Ramos (cell line): ENCODE measurements around the gene SLC34A1.
"Not testable (repeated sequence)": the region's sequence is repeated elsewhere in the genome, so short reads cannot be mapped to it uniquely, and the experiment has no call there.

Experiments used
- in situ Hi-C: fragments of 300-500 bp; cut with MboI; formaldehyde crosslinking; loops from one replicate; pipeline ENCODE4 v1.14.3; 2022; ENCODE audit warnings: low sequenced_read_pairs; ENCODE audit not compliant: unreplicated experiment

SLC34A1 gene

DNA sequence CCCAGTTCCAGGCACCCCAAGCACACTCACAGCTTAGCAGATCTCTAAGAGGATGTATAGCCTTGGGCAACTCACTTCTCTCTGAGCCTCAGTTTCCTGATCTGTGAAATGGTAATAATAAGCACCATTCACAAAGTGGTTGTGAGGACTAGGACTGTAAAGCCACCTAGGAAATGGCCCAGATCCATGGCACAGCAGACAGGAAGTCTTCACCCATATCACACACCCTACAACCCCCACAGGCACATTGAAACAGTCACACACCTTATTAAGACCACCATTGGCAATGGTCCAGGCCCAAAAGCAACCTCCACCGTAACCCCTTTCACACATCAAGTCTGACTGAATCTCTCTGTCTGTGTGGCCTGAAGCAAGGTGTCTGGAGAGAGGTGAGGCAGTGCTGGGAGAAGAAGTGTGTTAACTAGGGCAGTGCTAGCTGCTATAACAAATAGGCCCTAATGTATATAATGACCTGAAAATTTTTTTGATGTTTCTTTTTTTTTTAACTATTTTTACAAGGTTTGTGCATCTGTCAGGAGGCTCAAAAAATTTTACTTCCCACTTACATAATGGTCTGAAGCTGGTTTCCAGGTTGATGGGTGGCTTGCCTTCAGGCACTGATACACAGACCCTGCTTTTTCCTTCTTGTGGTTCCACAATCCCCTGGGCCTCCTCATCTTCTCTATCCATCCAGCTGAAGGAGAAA, 28.9 kb upstream of the SLC34A1 start:
- in situ Hi-C loops: no loop called here

DNA sequence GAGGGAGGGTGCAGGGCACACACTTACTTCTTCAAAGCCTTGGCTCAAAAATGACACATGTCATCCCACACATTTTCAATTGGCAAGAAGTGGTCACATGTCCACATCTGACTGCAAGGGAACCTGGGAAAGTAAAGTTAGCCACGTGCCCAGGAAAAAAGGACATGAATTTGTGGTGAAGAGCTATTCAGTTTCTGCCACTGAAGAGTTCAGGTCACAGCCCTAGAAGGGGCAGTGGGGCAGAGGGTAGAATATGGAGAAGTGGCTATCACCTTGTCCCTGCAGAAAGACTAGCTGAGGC, 28.4 kb upstream of the SLC34A1 start:
- in situ Hi-C loops: no loop called here

DNA sequence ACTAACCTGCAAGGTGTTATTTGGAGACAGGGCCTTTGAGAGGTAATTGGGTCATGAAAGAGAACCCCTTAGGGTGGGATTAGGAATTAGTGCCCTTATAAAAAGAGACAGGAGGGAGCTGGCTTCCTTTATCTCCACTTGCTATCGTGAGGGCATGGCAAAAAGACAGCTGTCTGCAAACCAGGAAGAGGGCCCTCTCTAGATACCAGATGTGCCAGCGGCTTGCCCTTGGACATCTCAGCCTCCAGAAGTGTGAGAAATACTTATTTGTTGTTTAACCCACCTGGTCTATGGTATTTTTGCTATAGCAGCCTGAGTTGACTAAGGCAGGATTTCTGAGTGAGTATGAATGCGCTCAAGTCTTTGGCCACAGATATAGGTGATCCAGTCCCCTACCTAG, 27.5 kb upstream of the SLC34A1 start:
- in situ Hi-C loops: no loop called here

DNA sequence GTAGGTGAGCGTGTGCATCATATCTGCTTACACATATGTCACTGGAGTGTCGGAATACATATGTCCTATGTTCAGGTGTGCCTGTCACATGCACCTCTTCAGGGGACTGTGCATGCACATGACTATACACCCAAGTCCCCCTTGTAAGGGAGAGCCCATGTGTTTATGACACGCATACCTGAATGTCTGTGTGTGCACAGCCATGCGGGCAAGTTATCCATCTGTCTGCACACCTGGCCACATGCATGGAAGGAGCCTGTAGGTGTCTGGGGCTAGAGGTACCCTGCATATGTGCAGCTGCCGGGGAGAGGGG, 27.1 kb upstream of the SLC34A1 start:
- in situ Hi-C loops: no loop called here

DNA sequence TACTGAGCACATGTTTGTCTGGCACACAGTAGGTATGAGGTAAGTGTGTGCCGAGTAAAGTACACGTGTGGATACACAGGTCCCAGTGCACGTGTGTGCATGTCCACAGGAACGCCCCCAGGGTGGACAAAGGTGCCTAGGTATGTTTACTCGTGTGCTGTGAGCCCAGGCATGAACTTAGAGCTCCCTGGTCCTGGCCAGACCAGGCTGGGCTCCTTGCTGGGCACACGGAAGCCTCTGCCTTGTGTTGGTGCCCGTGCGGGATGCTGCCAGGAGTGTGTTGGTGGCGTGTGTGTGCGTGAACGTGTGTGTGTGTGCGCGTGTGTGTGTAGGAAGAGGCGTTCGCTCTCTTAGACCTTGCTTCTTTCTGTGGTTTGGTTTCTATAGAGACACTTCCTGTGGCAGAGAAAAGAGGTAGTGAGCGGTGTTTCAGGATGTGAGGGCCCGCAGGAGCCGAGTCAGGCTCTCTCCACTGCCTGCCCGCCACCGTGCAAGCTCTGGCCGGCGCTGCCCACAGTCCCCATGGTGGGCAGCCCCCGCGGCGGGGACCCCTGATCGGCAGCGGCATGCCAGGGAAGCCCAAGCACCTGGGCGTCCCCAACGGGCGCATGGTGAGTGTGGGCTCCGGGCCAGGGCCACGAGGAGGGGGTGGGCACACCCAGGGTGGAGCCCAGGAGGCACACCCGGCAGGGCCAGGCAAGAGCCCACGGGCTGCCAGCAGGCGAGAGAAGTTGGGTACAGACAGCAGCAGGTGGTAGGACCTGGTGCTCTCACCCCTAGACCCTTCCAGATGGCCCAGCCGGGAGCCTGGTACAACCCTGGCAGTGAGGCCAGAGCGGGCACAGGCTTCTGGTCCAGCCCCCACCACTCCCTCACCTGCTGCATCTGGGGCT, 26.5 kb upstream of the SLC34A1 start, which contains the start of gene RGS14:
Gene RGS14, plus strand, starts transcription at position 466 of the 893 bp plus-strand sequence. Its CDS starts 101 bp downstream, at position 567.
- in situ Hi-C loops: no loop called here

DNA sequence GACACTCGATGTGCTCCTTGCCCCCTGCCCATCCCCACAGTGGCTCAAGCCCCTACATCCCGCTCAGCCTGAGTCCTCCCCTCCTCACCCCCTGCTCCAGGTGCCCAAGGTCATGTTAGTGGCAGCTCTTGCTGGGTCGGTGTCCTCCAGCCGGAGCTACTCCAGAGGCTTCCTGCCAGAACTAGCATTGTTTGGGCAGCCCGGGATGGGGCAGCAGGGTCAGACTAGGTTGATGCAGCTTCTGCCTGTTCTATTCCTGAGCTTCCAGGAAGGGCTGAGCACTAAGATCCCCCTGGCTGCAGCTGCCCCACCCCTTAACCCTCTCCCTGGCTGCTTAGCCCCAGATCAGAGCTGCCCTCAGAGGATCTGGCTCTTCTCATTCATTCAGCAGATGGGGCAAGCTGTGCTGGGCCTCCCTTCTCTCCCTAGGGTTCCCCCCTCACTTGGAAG, 25.8 kb upstream of the SLC34A1 start:
- in situ Hi-C loops: no loop called here

DNA sequence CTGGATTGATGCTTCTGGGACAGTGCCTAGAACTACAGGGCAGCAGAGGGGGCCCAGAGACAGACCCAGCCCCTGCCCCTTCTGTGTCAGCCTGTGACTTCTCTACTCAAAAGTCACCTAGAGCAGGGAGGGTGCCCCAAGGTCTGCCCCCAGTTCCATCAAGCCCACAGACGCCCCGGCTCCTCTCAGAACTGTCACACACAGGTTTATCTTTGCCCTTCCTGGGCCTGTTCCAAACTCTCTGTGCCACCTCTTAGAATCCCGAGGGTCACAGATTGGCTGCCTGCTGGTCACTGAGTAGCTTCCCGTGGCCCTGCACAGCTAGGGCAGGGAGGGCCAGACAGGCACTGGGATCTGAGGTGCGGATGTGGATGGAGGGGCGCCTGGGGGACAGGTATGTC, 24.8 kb upstream of the SLC34A1 start:
- in situ Hi-C loops: no loop called here

DNA sequence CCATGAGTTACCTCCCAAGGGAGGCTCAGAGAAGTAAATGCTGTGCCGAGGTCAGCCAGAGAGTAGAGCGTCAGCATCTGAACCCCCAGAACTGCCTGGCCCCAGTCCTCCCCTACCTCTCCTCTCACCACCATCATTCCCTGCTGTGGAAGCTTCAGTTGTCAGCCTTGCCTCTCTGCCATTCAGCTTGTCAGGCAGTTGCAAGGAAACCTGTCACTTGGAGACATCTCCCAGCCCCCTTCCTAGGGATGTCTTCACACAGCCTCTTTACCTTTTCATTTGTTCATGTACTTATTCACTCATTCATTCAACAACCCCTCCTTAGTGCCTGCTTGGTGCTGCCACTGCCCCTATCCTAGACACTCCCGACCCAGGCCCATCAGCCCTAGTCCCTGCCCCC, 24.4 kb upstream of the SLC34A1 start:
- in situ Hi-C loops: no loop called here

DNA sequence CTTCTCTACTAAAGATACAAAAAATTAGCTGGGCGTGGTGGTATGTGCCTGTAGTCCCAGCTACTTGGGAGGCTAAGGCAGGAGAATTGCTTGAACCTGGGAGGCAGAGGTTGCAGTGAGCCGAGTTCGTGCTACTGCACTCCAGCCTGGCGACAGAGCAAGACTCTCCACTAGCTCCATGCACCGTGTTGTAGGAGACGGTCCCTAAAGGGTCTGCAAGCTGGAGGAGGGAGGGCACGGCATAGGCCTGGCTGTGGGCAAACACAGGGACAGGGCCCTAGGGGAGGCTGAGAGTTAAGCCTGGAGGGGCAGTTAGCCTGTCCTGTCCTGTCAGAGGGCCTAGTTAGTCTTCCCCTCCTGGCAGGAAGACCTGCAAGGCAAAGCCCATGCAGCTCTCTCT, 23.5 kb upstream of the SLC34A1 start:
- in situ Hi-C loops: not testable (repeated sequence)

DNA sequence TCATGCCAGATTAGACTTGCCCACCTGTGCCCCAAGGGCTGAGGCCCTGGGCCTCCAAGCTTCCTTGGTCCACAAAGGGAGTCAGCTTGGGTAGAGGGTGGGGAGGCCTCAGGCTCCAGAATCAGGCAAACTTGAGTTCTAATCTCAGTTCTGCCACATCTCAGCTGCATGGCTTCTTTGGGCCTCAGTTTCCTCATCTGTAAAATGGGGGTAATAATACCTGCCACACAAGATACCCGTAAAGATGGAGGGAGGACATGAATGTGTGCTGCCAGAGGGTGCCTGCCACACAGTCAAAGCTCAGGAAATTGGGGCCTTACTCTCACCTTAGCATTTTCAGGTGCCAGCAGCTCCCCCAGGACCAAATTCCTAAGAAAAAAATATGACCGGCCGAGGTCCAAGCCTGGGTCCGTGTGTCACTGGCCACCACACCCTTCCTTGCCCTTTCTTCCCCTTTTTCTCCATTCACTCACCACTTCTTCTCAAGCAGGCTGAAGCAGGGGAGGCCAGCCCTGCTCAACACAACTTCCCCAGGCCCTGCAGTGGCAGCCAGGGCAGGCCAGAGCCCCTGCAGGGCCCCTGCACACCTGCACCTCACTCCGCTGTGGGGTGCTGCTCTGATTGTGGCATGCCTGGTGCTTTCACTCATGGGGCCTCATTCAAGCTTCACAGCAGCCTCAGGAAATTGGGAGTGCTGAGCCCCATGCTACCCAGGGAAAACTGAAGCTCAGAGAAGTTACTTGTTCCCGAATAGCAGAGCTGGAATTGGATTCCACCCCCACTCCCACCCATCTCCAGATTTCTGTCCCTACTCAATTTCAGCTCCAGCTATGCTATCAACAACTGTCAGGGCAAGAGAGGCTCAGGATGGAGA, 22.6 kb upstream of the SLC34A1 start:
- in situ Hi-C loops: no loop called here

DNA sequence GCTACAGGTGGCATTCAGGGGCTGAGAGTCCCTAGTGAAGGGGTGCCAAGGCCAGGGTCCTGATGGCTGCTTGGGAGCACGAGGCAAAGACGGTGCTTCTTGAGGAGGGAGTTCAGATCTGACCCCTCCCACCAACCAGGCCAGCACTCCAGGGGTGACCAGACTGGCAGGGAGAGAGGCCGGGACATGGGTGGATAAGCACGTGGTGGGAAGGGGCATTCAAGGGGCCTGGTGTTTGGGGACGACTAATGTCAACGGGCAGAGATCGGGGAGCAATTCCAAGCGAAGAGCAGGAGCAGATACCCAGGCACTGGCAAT, 22.0 kb upstream of the SLC34A1 start:
- in situ Hi-C loops: no loop called here

DNA sequence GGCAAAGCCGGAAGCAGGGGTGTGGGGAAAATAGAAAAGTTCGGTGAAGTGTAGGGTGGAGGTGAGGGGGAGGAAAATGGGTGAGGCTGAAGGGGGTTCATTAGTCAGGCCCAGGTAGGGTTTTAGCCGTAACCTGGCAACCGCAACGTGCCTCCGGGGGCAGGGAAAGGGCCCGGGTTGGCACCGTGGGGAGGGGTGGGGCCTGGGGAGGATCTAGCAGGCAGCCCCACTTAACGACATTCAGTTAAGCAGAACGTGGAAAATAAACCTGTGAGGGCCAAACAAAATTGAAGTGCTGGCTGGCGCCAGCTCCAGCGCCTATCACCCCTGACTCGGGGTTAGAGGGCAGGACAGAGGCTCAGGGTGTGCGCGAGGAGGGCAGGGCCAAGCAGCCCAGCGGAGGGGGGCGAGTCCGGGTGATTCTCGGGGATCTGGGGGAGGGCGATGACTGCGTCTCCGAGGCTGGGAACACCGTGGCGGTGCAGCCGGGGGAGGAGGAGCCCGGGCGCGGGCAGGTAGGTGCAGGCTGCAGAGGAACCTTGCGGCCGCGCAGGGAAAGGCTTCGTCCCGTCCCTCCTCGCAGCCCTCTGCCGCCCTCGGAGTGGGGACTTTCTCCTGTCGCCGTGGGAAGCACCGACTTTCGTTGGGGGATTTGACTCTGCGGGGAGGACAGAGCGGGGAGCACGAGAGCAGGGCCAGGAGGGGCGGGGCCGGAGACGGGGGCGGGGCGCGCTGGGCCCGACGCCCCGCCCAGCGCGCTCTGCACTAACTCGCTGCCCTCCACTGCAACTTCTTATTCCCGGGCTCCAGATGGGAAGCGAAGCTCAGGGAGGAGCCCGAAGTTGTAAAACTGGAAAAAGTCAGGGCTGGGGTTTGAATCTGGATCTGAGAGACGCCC, 21.4 kb upstream of the SLC34A1 start:
- in situ Hi-C loops: no loop called here

DNA sequence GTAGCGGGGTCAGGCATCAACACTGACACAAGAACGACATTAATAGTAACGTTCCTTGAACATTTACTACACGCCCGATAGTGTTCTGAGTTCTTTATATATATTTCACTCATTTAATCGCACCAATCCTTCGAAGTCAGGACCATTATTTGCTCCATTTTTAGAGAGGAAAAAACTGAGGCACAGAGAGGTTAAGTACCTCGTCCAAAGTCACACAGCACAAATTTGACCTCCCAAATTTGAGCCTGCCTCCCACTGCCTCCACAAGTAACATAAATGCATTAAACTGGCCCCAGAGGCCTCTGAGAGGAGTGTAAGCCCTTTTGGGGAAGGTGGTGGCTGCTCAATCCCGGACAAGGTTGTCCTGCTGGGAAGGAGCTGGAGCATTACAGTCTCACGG, 20.7 kb upstream of the SLC34A1 start:
- in situ Hi-C loops: no loop called here

DNA sequence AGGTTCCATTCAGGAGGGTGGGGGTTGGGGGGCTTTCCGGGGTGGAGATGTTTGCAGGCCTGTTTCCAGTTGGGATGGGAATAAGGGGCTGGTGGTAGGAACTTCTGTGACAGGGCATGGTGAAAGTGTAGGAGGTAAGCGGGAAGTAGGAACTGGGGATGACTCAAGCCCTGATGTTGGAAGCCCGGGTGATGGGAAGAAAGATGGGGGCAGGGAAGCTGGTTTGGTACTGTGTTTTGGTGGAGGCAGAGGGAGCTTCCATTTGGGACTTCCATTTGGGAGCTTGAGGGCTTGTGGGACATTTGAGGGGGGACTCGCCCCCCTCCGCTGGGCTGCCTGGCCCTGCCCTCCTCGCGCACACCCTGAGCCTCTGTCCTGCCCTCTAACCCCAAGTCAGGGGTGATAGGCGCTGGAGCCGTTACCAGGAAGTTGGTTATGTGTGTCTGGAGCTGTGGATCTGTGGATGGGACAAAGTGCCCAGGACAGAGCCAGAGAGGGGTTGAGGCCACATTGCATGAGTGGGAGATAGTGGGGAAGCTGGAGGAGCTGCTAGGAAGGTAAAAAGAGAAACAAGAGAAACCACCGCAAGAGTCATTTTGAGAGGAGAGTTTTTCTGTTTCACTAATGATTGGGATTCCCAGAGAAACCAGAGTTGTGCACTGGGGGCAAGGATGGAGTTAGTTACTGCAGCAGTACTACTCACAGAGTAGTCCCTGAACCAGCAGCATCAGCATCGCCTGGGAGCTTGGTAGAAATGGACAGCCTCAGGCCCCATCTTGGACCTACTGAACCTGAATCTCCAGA, 19.9 kb upstream of the SLC34A1 start:
- in situ Hi-C loops: no loop called here

DNA sequence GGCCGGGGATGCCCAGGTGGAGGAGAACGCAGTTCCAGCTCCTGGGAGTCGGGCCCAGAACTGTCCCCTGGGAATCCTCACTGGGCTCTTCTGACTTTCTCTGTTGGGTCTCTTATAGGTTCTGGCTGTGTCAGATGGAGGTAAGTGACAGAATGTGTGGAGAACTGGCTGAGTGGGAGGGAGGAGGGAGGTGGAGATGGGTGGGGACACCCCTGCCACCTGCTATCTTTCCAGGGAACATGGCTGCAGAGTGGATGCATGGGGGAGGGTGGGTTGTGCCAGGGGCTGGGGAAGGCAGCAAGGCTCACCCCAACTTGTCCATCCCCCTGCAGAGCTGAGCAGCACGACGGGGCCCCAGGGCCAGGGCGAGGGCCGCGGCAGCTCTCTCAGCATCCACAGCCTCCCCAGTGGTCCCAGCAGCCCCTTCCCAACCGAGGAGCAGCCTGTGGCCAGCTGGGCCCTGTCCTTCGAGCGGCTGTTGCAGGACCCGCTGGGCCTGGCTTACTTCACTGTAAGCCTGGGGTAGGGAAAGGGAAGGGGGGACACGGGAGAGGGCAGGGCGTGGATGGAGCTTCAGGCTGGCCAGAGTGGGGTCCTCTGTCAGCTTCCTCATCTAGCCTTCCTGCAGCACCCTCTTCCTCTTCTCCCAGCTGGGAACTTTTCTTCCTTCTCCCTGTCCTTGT, 18.2 kb upstream of the SLC34A1 start:
- in situ Hi-C loops: no loop called here

DNA sequence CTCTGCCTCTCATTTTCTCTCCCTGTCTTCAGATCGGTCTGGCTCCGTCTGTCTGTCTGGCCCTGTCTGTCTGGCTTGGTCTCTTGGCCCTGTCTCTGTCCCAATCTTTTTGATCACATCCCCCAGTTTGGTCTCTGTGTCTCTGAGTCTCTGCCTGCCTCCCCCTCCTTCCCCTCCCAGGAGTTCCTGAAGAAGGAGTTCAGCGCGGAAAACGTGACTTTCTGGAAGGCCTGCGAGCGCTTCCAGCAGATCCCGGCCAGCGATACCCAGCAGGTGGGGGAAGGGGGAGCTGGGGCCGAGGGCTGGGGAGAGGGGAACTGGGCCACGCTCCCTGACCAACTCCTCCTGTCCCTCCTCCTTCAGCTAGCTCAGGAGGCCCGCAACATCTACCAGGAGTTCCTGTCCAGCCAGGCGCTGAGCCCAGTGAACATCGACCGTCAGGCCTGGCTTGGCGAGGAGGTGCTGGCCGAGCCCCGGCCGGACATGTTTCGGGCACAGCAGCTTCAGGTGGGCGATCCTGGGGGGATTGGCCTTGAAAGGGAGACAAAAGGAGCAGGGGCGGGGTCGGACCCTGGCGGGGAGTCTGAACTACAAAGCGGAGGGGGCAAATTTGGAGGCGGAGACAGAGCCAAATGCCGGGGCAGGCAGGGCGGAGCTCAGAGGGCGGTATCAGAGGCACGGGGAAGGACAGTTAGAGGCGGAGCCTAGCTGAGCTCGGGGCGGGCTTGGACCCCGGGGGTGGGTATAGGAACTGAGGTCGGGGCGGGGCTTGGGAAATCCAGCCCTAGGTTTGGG, 17.5 kb upstream of the SLC34A1 start:
- in situ Hi-C loops: no loop called here

DNA sequence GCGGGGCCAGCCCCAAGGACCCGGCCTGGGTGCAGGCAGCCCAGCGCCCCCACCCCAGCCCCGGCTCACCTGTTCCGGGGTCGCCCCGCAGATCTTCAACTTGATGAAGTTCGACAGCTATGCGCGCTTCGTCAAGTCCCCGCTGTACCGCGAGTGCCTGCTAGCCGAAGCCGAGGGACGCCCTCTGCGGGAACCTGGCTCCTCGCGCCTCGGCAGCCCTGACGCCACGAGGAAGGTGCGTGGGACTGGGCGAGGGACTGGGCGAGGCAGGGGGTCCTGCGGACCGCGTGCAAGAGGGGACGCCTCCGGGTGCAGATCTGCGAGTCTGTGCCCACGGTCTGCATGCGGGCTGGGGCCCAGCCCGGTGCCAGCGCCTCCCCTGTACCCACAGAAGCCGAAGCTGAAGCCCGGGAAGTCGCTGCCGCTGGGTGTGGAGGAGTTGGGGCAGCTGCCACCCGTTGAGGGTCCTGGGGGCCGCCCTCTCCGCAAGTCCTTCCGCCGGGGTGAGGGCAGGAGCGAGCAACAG, 16.8 kb upstream of the SLC34A1 start:
- in situ Hi-C loops: no loop called here
